GM19043 (cell line): ENCODE measurements around the gene TRAK2.
"Not testable (repeated sequence)": the region's sequence is repeated elsewhere in the genome, so short reads cannot be mapped to it uniquely, and the experiment has no call there.

ENCODE experiments used
- ATAC-seq: cut with Tn5 transposase; IDR thresholded peaks from one replicate; pipeline ENCODE4 v1.9.1; 2021; ENCODE audit warnings: low read depth; ENCODE audit not compliant: unreplicated experiment

Gene TRAK2

GRCh38 chr2:201415149-201415548, 36.1 kb downstream of the TRAK2 start:
- ATAC-seq = no peak

- ATAC-seq = peak; percentile 92
Observed at GRCh38 chr2:201414099-201415023, 36.9 kb downstream of the TRAK2 start.

GRCh38 chr2:201413552-201413951, 37.7 kb downstream of the TRAK2 start:
- ATAC-seq = no peak

- ATAC-seq = no peak
Observed at GRCh38 chr2:201413143-201413542, 38.1 kb downstream of the TRAK2 start.

- no peak for ATAC-seq
Observed at GRCh38 chr2:201411421-201411820, 39.8 kb downstream of the TRAK2 start.

- ATAC-seq = no peak
Observed at GRCh38 chr2:201408931-201409330, 42.3 kb downstream of the TRAK2 start.

- ATAC-seq = no peak
Observed at GRCh38 chr2:201407265-201407664, 44.0 kb downstream of the TRAK2 start.

- ATAC-seq = no peak
Observed at GRCh38 chr2:201406077-201406662, 45.1 kb downstream of the TRAK2 start.

- ATAC-seq = no peak
Observed at GRCh38 chr2:201404699-201405280, 46.5 kb downstream of the TRAK2 start.

GRCh38 chr2:201403880-201404279, 47.4 kb downstream of the TRAK2 start:
- no peak for ATAC-seq

GRCh38 chr2:201402651-201403562, 48.4 kb downstream of the TRAK2 start:
- ATAC-seq = no peak

GRCh38 chr2:201401815-201402214, 49.4 kb downstream of the TRAK2 start:
- ATAC-seq = no peak

- ATAC-seq = no peak
Observed at GRCh38 chr2:201396595-201396994, 54.7 kb downstream of the TRAK2 start.

- ATAC-seq = no peak
Observed at GRCh38 chr2:201383136-201383535, 68.1 kb downstream of the TRAK2 start.

- no peak for ATAC-seq
Observed at GRCh38 chr2:201378496-201379397, 72.5 kb downstream of the TRAK2 start.

GRCh38 chr2:201377218-201377617, 74.0 kb downstream of the TRAK2 start:
- no peak for ATAC-seq

GRCh38 chr2:201369775-201370174, 81.5 kb downstream of the TRAK2 start:
- ATAC-seq = no peak

- not testable (repeated sequence) for ATAC-seq
Observed at GRCh38 chr2:201369318-201369717, 81.9 kb downstream of the TRAK2 start.

GRCh38 chr2:201366146-201366545, 85.1 kb downstream of the TRAK2 start:
- ATAC-seq = no peak
